ENCODE data around the gene PCGF5.
"Not testable (repeated sequence)": the region's sequence is repeated elsewhere in the genome, so short reads cannot be mapped to it uniquely, and the experiment has no call there.

The PCGF5 gene

GRCh38 chr10:91319336-91319735, 98.9 kb downstream of the PCGF5 start:
- in situ Hi-C loops (cut with MboI; ENCODE audit: low sequenced_read_pairs), result no loop called here

GRCh38 chr10:91323293-91323905, 102.9 kb downstream of the PCGF5 start:
- in situ Hi-C loops (cut with MboI; ENCODE audit: low sequenced_read_pairs), result not testable (repeated sequence)

- in situ Hi-C loops (cut with MboI; ENCODE audit: low sequenced_read_pairs), result no loop called here
Observed at GRCh38 chr10:91328320-91328984, 108.0 kb downstream of the PCGF5 start.

All from hTERT RPE-1 (cell line).